Esophagus squamous epithelium (tissue), 4 donors: ENCODE data around the gene COX20.

Source experiments
- POLR2A ChIP-seq, 4 donors: fragments of 450-650 bp; IDR thresholded peaks; one replicate each; pipeline ENCODE4 v1.6.1; 2017; ENCODE audit warnings: antibody characterized with exemption in 4 of 4, mild to moderate bottlenecking in 4 of 4, moderate library complexity in 3 of 4
- TF ChIP-seq, protein P1 (sequence below), 6 experiments: fragments of 450-650 bp in 4 of 6; fragments of 200-600 bp in 2 of 6; sonication (generic) in 2 of 6; IDR thresholded peaks; one replicate each; pipeline ENCODE4 v1.5.1; 2016 to 2019; ENCODE audit warnings: antibody characterized with exemption in 6 of 6, mild to moderate bottlenecking in 4 of 6, moderate library complexity in 4 of 6

DNA sequence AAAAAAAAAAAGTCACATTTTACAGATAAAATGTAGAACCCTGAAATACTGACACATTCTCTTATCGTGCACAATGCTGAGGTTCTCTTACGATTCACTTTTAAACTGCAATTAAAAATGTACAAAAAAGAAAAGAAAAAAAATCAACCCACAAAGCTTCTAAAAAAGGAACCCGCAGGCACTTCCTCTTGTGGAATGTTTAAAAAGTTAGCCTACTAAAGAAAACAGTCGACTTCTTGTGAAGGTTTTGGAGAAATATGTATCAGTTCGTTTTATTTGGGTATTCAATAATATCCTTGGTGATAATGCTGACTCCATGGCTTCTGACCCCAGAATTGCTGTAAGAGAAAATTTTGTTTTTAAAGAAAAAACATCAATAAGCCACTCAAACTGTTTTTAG is 18.7 kb downstream of the COX20 start:
- no peak for TF ChIP-seq POLR2A (IDR thresholded peaks at IDR 0.05)
- TF ChIP-seq, protein P1, sequence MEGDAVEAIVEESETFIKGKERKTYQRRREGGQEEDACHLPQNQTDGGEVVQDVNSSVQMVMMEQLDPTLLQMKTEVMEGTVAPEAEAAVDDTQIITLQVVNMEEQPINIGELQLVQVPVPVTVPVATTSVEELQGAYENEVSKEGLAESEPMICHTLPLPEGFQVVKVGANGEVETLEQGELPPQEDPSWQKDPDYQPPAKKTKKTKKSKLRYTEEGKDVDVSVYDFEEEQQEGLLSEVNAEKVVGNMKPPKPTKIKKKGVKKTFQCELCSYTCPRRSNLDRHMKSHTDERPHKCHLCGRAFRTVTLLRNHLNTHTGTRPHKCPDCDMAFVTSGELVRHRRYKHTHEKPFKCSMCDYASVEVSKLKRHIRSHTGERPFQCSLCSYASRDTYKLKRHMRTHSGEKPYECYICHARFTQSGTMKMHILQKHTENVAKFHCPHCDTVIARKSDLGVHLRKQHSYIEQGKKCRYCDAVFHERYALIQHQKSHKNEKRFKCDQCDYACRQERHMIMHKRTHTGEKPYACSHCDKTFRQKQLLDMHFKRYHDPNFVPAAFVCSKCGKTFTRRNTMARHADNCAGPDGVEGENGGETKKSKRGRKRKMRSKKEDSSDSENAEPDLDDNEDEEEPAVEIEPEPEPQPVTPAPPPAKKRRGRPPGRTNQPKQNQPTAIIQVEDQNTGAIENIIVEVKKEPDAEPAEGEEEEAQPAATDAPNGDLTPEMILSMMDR (IDR thresholded peaks at IDR 0.05), result no peak
